BLaER1 (cell line): ENCODE measurements around the gene LYSMD3.

Experiments used
- H3K27ac ChIP-seq: shearing (Covaris generic); formaldehyde crosslinking; 2 replicates; pipeline ENCODE4 v1.8.1; 2022
- H3K27me3 ChIP-seq: shearing (Covaris generic); formaldehyde crosslinking; 2 replicates; pipeline ENCODE4 v1.8.1; 2022
- H3K36me3 ChIP-seq: shearing (Covaris generic); formaldehyde crosslinking; 2 replicates; pipeline ENCODE4 v1.8.1; 2022
- H3K4me1 ChIP-seq: shearing (Covaris generic); formaldehyde crosslinking; 2 replicates; pipeline ENCODE4 v1.8.1; 2022
- H3K4me2 ChIP-seq: shearing (Covaris generic); formaldehyde crosslinking; 2 replicates; pipeline ENCODE4 v1.8.1; 2022
- H3K4me3 ChIP-seq: shearing (Covaris generic); formaldehyde crosslinking; 2 replicates; pipeline ENCODE4 v1.8.1; 2022
- H3K9ac ChIP-seq: shearing (Covaris generic); formaldehyde crosslinking; 2 replicates; pipeline ENCODE4 v1.8.1; 2022
- H3K9me3 ChIP-seq: shearing (Covaris generic); formaldehyde crosslinking; 2 replicates; pipeline ENCODE4 v1.8.1; 2022
- H4K20me1 ChIP-seq: shearing (Covaris generic); formaldehyde crosslinking; 2 replicates; pipeline ENCODE4 v1.8.1; 2022
- Cebpa-rat ChIP-seq: shearing (Covaris generic); IDR thresholded peaks from 2 replicates; pipeline ENCODE4 v1.8.1; 2022

The LYSMD3 gene

DNA sequence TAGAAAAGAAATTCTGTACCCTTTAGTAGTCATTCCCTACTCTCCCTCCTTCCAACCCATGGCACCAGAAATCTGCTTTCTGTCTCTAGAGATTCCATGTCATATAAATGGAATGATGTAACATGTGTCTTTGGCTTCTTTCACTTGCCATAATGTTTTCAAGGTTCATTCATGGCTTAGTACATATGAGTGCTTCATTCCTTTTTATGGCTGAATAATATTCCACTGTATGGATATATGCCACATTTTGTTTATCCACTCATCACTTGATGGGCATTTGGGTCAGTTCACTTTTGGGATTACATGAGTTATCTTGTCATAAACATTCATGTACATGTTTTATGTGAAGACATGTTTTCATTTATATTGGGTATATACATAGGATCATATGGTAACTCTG, 35.3 kb downstream of the LYSMD3 start:
- H3K4me3 ChIP-seq, result no peak overlapping the region
- no peaks in the 10 kb centered on the region for H3K27me3 ChIP-seq
- H3K36me3 ChIP-seq, result peaks cover 31% of the 10 kb centered on the region; the same call in 1 of the 2 replicates
- no peak overlapping the region for H3K4me2 ChIP-seq
- H4K20me1 ChIP-seq, result no peaks in the 10 kb centered on the region
- peaks cover 13% of the 10 kb centered on the region for H3K9me3 ChIP-seq
- H3K27ac ChIP-seq, result no peak overlapping the region
- no peak overlapping the region for H3K9ac ChIP-seq
- no peaks in the 10 kb centered on the region for H3K4me1 ChIP-seq
- no peak for TF ChIP-seq Cebpa-rat

DNA sequence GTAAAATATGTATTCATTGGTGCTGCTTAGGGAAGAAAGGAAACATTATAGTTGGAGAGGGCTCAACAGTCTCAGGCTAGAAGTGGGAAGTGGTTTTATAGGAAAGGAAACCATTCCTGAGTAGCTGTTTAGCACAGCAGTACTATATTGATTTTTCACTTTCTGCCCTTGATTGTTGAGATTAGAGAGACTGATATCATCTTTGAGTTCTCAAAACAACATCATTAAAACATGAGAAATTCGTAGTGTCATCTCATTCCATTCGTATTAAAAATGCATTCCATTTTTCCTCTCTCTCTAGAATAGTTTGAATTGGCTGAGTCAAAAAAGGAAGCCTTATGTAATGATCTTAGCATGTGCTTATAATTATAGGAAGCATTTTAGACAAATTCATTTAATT, 40.6 kb downstream of the LYSMD3 start:
- Histone ChIP-seq H3K4me1 (no peaks in the 10 kb centered on the region), H3K9ac (no peak overlapping the region), H4K20me1 (no peaks in the 10 kb centered on the region), H3K4me2 (no peak overlapping the region), H3K9me3 (peaks cover 2% of the 10 kb centered on the region), H3K36me3 (peaks cover 13% of the 10 kb centered on the region; the same call in 1 of the 2 replicates), H3K27me3 (no peaks in the 10 kb centered on the region), H3K4me3 (no peak overlapping the region), H3K27ac (no peak overlapping the region)
- no peak for TF ChIP-seq Cebpa-rat

DNA sequence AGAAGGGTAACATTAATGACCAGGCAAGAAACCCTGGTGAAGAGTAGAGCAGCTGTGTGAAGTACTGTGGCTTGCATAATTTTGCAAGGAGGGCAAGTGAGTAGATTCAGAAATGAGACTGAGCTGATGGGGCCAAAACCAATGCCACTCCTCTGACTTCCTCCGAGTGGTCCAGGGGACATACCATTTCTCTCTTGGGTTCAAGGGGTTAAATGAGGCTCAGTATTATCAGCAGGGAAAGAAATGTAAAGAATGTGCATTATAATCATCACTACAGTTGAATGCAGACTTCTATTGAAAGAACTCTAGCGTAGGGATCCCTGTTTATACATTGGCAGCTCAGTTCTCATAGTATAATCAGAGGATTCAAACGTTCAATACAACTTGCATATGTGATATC, 44.8 kb downstream of the LYSMD3 start:
- Histone ChIP-seq H4K20me1 (no peaks in the 10 kb centered on the region), H3K9me3 (no peaks in the 10 kb centered on the region), H3K27ac (no peak overlapping the region), H3K27me3 (no peaks in the 10 kb centered on the region), H3K4me2 (no peak overlapping the region), H3K4me1 (no peaks in the 10 kb centered on the region), H3K4me3 (no peak overlapping the region), H3K9ac (no peak overlapping the region), H3K36me3 (0 out of 2 replicates have a peak, but pooled peaks cover 6% of the 10 kb centered on the region)
- TF ChIP-seq Cebpa-rat, result no peak

DNA sequence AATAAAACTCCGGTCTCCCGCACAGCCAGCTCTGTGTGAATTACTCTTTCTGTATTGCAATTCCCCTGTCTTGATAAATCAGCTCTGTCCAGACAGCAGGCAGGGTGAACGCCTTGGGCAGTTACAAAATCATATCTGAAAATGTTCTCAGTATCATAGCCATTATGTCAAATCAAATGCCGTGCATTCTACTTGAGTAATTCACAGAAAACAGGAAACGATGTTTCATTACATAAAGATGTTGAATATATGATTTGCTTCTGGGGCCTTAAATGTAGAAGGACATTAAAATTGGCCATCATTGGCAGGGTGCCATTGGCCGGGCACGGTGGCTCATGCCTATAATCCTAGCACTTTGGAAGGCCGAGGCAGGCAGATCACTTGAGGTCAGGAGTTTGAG, 46.2 kb downstream of the LYSMD3 start:
- Histone ChIP-seq H3K27ac (no peak overlapping the region), H3K9me3 (no peaks in the 10 kb centered on the region), H3K36me3 (peaks cover 6% of the 10 kb centered on the region; the same call in 1 of the 2 replicates), H3K27me3 (no peaks in the 10 kb centered on the region), H3K4me2 (no peak overlapping the region), H3K4me3 (no peak overlapping the region), H4K20me1 (no peaks in the 10 kb centered on the region), H3K4me1 (no peaks in the 10 kb centered on the region), H3K9ac (no peak overlapping the region)
- TF ChIP-seq Cebpa-rat, result no peak

DNA sequence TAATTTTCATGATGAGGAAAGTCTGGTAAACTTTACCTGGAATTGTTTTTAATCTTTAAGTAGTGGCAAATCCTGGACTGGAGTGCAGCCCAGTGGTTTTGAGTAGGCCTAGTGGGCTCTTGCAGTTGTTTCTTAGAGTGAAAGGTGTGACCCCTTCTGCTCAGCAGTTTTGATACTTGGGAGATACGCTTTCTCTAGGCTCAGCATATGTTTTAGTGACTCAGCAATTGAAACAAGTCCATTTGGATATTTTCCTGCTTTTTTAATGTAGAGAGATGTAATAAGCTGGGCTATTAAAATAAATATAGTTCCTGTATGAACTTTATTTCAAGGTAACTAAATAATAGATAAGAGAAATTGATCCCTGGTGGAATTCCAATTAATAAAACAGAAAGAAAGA, 48.7 kb downstream of the LYSMD3 start:
- no peaks in the 10 kb centered on the region for H4K20me1 ChIP-seq
- no peak for TF ChIP-seq Cebpa-rat
- peaks cover 12% of the 10 kb centered on the region for H3K4me1 ChIP-seq
- no peaks in the 10 kb centered on the region for H3K27me3 ChIP-seq
- no peak overlapping the region for H3K27ac ChIP-seq
- H3K4me3 ChIP-seq, result no peak overlapping the region
- no peak overlapping the region for H3K4me2 ChIP-seq
- no peaks in the 10 kb centered on the region for H3K9me3 ChIP-seq
- no peaks in the 10 kb centered on the region; the same call in 1 of the 2 replicates for H3K36me3 ChIP-seq
- no peak overlapping the region for H3K9ac ChIP-seq

DNA sequence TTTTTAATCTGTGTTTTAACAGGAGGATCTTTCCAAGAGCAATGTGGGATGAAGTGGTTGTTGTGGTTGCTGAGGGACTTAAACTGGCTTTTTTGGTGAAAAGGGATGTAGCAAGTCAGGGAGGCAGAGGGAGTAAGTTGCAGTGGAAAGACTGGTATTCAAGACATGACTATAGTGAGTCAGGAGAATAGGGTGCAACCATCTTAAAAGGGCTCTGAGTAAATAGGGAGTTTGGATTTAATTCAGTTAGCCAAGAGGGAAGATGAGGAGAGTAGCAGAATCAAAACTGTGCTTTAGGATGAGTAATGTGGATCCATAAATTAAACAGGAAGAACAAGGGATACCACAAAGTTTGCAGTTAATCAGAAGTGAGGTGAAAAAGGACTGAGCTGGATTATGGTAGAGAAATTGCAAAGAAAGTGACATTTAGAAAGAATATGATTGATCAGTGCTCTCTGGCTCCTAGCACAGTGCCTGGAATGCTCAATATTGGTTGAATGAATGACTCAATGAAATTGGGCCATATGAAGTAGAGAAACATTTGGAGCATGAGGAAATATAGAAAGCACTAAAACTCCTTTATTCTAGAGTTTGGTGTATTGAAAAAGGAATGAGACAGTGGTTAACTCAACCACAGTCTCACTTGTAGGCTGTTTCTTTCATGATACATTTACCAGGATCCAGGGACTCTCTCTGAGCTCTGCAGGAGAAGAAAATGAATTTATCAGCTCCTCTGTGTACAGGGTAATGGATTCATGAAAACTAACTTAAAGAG, 49.6 kb downstream of the LYSMD3 start:
- Histone ChIP-seq H3K4me2 (no peak overlapping the region), H4K20me1 (no peaks in the 10 kb centered on the region), H3K27me3 (no peaks in the 10 kb centered on the region), H3K27ac (no peak overlapping the region), H3K36me3 (no peaks in the 10 kb centered on the region; the same call in 1 of the 2 replicates), H3K9me3 (no peaks in the 10 kb centered on the region), H3K4me1 (peaks cover 20% of the 10 kb centered on the region), H3K4me3 (no peak overlapping the region), H3K9ac (no peak overlapping the region)
- no peak for TF ChIP-seq Cebpa-rat

DNA sequence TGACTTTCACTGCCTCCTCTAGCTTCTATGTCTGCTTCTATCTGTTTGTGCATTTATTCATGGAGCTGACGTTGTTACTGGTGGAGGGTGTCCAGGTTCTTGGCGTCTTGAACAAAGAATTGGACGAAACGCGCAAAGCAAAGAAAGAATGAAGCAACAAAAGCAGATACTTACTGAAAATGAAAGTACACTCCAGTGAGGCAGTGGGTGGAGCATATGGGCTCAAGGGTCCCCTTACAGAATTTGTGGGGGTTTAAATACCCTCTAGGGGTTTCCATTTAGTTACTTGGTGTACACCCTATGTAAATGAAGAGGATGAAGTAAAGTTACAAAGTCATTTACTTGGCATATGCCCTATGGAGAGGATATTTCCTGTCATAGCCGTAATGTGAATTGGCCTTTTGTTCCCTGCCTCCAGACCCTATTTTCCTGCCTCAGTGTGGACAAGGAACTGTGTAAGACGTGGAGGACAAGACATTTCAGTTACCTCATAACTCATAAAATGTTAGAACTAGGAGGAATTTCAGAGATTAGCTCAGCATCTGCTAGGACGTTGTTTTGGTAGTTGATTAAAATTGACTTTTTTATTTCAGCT, 51.7 kb downstream of the LYSMD3 start:
- no peak overlapping the region for H3K4me2 ChIP-seq
- no peaks in the 10 kb centered on the region for H3K9me3 ChIP-seq
- H3K27me3 ChIP-seq, result no peaks in the 10 kb centered on the region
- H3K4me1 ChIP-seq, result peaks cover 26% of the 10 kb centered on the region
- TF ChIP-seq Cebpa-rat, result no peak
- H3K9ac ChIP-seq, result no peak overlapping the region
- no peak overlapping the region for H3K4me3 ChIP-seq
- H4K20me1 ChIP-seq, result no peaks in the 10 kb centered on the region
- no peaks in the 10 kb centered on the region; the same call in 1 of the 2 replicates for H3K36me3 ChIP-seq
- H3K27ac ChIP-seq, result no peak overlapping the region

DNA sequence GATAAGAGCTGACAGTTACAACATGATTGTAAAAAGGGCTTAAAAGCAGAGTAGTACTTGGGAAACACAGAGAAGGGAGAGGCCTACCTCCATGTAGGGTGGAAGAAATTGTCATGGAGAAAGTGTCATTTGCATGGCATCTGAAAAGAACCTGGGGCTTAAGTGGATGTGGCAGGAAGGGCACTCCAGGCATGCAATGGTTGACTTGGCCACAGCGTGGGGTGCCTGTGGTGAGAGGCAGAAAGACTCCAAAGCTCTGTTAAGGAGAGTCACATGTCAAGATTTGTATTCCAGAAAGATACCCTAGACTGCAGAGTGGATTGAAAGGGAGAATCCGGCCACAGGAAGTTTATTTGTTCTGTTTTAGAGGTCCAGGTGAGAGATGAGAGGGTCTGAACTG, 52.3 kb downstream of the LYSMD3 start:
- Histone ChIP-seq H3K27ac (no peak overlapping the region), H3K4me1 (peaks cover 30% of the 10 kb centered on the region)

DNA sequence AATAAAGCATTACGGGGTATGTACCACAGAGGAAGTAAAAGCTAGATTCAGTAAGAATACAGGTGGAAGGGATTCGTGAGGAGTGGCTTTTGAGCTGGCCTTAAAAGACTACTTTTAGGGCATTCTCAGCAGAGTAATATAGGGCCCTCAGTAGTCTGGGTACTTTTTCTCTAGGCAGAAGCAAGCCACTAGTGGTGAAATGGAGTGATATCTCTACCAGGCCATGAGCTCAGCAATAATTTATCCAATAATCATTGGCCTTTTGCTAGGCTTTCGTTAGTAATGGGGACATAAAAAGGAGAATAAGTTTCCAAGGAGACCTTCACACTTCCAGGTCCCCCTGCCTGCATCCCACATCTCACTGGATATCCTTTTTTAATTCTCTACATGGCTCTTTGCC, 53.0 kb downstream of the LYSMD3 start:
- Histone ChIP-seq H3K4me3 (no peak overlapping the region), H3K4me1 (peaks cover 35% of the 10 kb centered on the region), H3K9ac (no peak overlapping the region), H3K27me3 (no peaks in the 10 kb centered on the region), H3K4me2 (peak overlapping the region; percentile 4; the same call in 1 of the 2 replicates), H3K36me3 (peaks cover 3% of the 10 kb centered on the region; the same call in 1 of the 2 replicates), H4K20me1 (no peaks in the 10 kb centered on the region), H3K27ac (no peak overlapping the region), H3K9me3 (no peaks in the 10 kb centered on the region)
- TF ChIP-seq Cebpa-rat, result no peak

More for the DNA sequence above, 52.3 kb downstream of the LYSMD3 start:
- no peak overlapping the region for H3K4me3 ChIP-seq
- H3K4me2 ChIP-seq, result no peak overlapping the region
- no peaks in the 10 kb centered on the region for H3K9me3 ChIP-seq
- TF ChIP-seq Cebpa-rat, result no peak
- no peaks in the 10 kb centered on the region; the same call in 1 of the 2 replicates for H3K36me3 ChIP-seq
- H3K27me3 ChIP-seq, result no peaks in the 10 kb centered on the region
- no peaks in the 10 kb centered on the region for H4K20me1 ChIP-seq
- H3K9ac ChIP-seq, result no peak overlapping the region

DNA sequence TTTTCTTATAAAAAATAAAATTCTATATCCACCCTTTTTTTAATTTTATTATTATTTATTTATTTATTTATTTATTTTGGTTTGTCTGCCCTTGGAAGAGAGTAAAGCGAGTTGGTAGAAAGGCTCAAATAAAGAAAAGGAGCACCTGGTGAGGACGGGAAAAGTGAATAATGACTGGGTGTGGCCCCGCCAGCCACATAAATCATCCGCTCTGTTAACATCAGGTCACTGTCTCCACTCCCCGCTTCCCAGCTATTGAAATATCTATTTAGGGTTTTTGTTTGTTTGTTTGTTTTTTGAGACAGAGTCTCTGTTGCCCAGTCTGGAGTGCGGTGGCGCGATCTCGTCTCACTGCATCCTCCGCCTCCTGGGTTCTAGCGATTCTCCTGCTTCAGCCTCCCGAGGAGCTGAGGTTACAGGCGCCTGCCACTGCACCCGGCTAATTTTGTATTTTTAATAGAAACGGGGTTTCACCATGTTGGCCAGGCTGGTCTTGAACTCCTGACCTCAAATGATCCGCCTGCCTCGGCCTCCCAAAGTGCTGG, 53.9 kb downstream of the LYSMD3 start:
- no peaks in the 10 kb centered on the region for H4K20me1 ChIP-seq
- no peaks in the 10 kb centered on the region for H3K27me3 ChIP-seq
- H3K4me1 ChIP-seq, result peaks cover 35% of the 10 kb centered on the region
- H3K4me2 ChIP-seq, result peak overlapping the region; percentile 83
- H3K4me3 ChIP-seq, result peak overlapping the region; percentile 90
- H3K9ac ChIP-seq, result peak overlapping the region; percentile 89; the same call in 1 of the 2 replicates
- H3K27ac ChIP-seq, result no peak overlapping the region
- no peak for TF ChIP-seq Cebpa-rat
- H3K36me3 ChIP-seq, result peaks cover 8% of the 10 kb centered on the region
- no peaks in the 10 kb centered on the region for H3K9me3 ChIP-seq
